Fibroblast of lung (primary cell): Measurements from ENCODE around the gene PCDHA1.
"Not testable (repeated sequence)": the region's sequence is repeated elsewhere in the genome, so short reads cannot be mapped to it uniquely, and the experiment has no call there.

Experiments used
- EZH2 ChIP-seq: IDR thresholded peaks from 2 replicates; pipeline ENCODE4 v1.5.1; 2012; ENCODE audit warnings: low read length, control low read depth, mild to moderate bottlenecking; ENCODE audit errors: missing control alignments
- TF ChIP-seq, protein P1 (sequence below), 2 donors: IDR thresholded peaks in 1 of 2; conservative IDR thresholded peaks in 1 of 2; 1 replicate in 1 of 2; 2 replicates in 1 of 2; pipeline ENCODE4 v1.5.1; 2011 to 2012; ENCODE audit warnings: low read length in 2 of 2, control low read depth in 1 of 2, inconsistent platforms in 1 of 2, low read depth in 1 of 2, mild to moderate bottlenecking in 1 of 2

DNA sequence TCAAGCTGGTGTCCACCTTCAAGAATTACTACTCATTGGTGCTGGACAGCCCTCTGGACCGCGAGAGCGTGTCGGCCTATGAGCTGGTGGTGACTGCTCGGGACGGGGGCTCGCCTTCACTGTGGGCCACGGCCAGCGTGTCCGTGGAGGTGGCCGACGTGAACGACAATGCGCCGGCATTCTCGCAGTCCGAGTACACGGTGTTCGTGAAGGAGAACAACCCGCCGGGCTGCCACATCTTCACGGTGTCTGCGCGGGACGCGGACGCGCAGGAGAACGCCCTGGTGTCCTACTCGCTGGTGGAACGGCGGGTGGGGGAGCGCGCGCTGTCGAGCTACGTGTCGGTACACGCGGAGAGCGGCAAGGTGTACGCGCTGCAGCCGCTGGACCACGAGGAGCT, 16.4 kb downstream of the PCDHA1 start:
- TF ChIP-seq, protein P1, sequence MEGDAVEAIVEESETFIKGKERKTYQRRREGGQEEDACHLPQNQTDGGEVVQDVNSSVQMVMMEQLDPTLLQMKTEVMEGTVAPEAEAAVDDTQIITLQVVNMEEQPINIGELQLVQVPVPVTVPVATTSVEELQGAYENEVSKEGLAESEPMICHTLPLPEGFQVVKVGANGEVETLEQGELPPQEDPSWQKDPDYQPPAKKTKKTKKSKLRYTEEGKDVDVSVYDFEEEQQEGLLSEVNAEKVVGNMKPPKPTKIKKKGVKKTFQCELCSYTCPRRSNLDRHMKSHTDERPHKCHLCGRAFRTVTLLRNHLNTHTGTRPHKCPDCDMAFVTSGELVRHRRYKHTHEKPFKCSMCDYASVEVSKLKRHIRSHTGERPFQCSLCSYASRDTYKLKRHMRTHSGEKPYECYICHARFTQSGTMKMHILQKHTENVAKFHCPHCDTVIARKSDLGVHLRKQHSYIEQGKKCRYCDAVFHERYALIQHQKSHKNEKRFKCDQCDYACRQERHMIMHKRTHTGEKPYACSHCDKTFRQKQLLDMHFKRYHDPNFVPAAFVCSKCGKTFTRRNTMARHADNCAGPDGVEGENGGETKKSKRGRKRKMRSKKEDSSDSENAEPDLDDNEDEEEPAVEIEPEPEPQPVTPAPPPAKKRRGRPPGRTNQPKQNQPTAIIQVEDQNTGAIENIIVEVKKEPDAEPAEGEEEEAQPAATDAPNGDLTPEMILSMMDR (conservative IDR thresholded peaks at IDR 0.05 in 1 of 2, IDR thresholded peaks at IDR 0.05 in 1 of 2; ENCODE audit: low read depth in 1 of 2, low read length in 2 of 2), result not testable (repeated sequence)
- TF ChIP-seq EZH2, result not testable (repeated sequence)
